ENCODE measurements around the gene TMX2.
"Not testable (repeated sequence)": the region's sequence is repeated elsewhere in the genome, so short reads cannot be mapped to it uniquely, and the experiment has no call there.

GRCh38 chr11:57690474-57690873 lies 21.9 kb upstream of the TMX2 start:
- TF ChIP-seq PATZ1 (CRISPR knock-in tag; IDR thresholded peaks at IDR 0.05; ENCODE audit: borderline replicate concordance); RARB (CRISPR knock-in tag; IDR thresholded peaks at IDR 0.05); SNAI2 (CRISPR knock-in tag; IDR thresholded peaks at IDR 0.05); CREB5 (CRISPR knock-in tag; IDR thresholded peaks at IDR 0.05; ENCODE audit: low read depth); ZFP30 (CRISPR knock-in tag; IDR thresholded peaks at IDR 0.05); BACH2 (CRISPR knock-in tag; IDR thresholded peaks at IDR 0.05; ENCODE audit: borderline replicate concordance); GLIS3 (CRISPR knock-in tag; IDR thresholded peaks at IDR 0.05): not testable (repeated sequence)
